ENCODE results near the gene TOMM7. TPM values are rescaled to one million over a fixed set of nuclear protein-coding genes. Genes with fewer than 3 reads are reported as not detected.
A peak's percentile ranks its signal among the peaks of the same experiment; 100 is the strongest.
"Not testable (repeated sequence)": the region's sequence is repeated elsewhere in the genome, so short reads cannot be mapped to it uniquely, and the experiment has no call there.

TOMM7 gene
- total RNA-seq, 4 donors from 2014 or later = 14.5 to 1,156 (median 144) TPM

DNA sequence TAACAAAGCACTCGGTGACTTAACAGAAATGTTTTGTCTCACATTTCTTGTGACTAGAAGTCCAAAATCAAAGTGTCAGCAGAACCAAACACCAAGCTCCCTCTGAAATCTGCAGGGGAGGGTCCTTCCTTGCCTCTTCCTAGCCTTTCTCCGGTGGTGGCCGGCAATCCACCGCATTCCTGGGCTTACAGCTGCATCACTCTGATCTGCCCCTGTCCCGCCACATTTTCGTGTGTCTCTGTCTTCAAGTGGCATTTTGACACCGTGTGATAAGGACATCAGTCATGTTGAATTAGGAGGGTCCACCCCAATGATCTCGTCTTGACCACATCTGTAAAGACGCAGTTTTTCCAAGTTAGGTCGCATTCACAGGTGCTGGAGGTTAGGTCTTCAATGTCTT is 30.5 kb upstream of the TOMM7 start:
- Histone ChIP-seq H3K4me3 (no peak overlapping the region), H3K27me3 (no peaks in the 10 kb centered on the region), H3K36me3 (no peaks in the 10 kb centered on the region), H3K4me1 (peaks cover 4 to 17% (median 11%) of the 10 kb centered on the region in 4 donors), H3K9me3 (no peaks in the 10 kb centered on the region), H3K27ac (peak overlapping the region; percentile 92 to 95 (median 94))
- intact Hi-C loops (cut with DNase I; ENCODE audit: low total_unique reads) (loop anchor here (10.0 kb wide), 1 partner anchor 162 kb away; the partner anchor contains the start of gene HYCC1), in situ Hi-C loops (cut with MboI; ENCODE audit: low pct_ligation_motif_present in 1 of 4, low pct_unique_long_range_greater_than_20kb in 1 of 4, low sequenced_read_pairs in 3 of 4) (loop anchor here in 1 of 4 donors (10.0 kb wide), 1 partner anchor 202 kb away; no protein-coding TSS in a partner anchor)
- TF ChIP-seq POLR2A (IDR thresholded peaks at IDR 0.05) (no peak), EP300 (IDR thresholded peaks at IDR 0.05; ENCODE audit: low read depth) (no peak)
- no peak for DNase-seq
- 88 to 89% methylated on average over 8 to 10 of the region's 10 CpGs for WGBS, 2 donors (ENCODE audit: low coverage in 1 of 2)

DNA sequence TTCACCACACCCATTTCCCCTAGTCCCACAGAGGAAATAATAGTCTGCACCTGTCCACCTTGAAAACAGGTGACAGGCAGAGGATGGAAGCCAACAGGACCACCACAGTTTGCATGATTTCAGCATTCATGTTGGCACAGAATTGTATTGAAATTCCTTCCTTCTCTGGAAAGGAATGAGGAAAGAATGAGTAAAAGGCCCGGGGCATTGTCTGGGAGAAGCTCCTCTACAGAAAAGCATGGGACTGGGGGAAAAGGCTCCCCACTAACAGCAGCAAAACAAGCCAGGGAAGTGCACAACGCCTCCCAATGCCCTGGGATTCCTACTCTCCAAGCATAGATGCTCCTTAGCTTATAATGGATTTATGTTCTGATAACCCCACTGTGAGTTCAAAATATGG is 28.5 kb upstream of the TOMM7 start:
- Histone ChIP-seq H3K4me3 (no peak overlapping the region), H3K36me3 (no peaks in the 10 kb centered on the region), H3K9me3 (no peaks in the 10 kb centered on the region), H3K27ac (no peak overlapping the region), H3K27me3 (no peaks in the 10 kb centered on the region), H3K4me1 (peaks cover 4 to 16% (median 10%) of the 10 kb centered on the region in 4 donors)
- intact Hi-C loops (cut with DNase I; ENCODE audit: low total_unique reads) (loop anchor here (10.0 kb wide), 1 partner anchor 164 kb away; the partner anchor contains the start of gene HYCC1), in situ Hi-C loops (cut with MboI; ENCODE audit: low pct_ligation_motif_present in 1 of 4, low pct_unique_long_range_greater_than_20kb in 1 of 4, low sequenced_read_pairs in 3 of 4) (loop anchor here in 1 of 4 donors (10.0 kb wide), 1 partner anchor 204 kb away; no protein-coding TSS in a partner anchor)
- WGBS, 2 donors (ENCODE audit: low coverage in 1 of 2) = 78% methylated on average over 2 of the region's 2 CpGs; no CpG with 5 or more reads in 1 of the 2 donors
- no peak for TF ChIP-seq POLR2AphosphoS5 (IDR thresholded peaks at IDR 0.05)
- no peak for TF ChIP-seq POLR2A (IDR thresholded peaks at IDR 0.05)
- TF ChIP-seq, protein P1, sequence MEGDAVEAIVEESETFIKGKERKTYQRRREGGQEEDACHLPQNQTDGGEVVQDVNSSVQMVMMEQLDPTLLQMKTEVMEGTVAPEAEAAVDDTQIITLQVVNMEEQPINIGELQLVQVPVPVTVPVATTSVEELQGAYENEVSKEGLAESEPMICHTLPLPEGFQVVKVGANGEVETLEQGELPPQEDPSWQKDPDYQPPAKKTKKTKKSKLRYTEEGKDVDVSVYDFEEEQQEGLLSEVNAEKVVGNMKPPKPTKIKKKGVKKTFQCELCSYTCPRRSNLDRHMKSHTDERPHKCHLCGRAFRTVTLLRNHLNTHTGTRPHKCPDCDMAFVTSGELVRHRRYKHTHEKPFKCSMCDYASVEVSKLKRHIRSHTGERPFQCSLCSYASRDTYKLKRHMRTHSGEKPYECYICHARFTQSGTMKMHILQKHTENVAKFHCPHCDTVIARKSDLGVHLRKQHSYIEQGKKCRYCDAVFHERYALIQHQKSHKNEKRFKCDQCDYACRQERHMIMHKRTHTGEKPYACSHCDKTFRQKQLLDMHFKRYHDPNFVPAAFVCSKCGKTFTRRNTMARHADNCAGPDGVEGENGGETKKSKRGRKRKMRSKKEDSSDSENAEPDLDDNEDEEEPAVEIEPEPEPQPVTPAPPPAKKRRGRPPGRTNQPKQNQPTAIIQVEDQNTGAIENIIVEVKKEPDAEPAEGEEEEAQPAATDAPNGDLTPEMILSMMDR (IDR thresholded peaks at IDR 0.05) = no peak
- no peak for TF ChIP-seq EP300 (IDR thresholded peaks at IDR 0.05; ENCODE audit: low read depth)
- no peak for DNase-seq

DNA sequence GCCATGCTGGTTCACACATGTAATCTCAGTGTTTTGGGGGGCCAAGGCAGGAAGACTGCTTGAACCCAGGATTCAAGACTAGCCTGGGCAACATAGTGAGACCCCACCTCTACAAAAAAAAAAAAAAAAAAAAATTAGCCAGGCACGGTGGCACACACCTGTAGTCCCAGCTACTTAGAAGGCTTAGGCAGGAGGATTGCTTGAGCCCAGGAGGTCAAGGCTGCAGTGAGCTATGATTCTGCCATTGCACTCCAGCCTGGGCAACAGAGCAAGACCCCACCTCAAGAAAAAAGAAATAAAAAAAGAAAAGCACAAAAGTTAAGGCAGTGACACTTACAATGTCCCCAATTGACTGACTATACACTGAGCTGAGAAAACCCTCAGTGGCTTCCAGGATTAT is 27.7 kb upstream of the TOMM7 start:
- not testable (repeated sequence) for H3K9me3 ChIP-seq, H3K27me3 ChIP-seq, H3K36me3 ChIP-seq, DNase-seq, H3K27ac ChIP-seq, H3K4me3 ChIP-seq
- 71% methylated on average over 1 of the region's 1 CpG; no CpG with 5 or more reads in 1 of the 2 donors for WGBS, 2 donors (ENCODE audit: low coverage in 1 of 2)
- H3K4me1 ChIP-seq = peaks cover 1 to 11% (median 4%) of the 10 kb centered on the region in 4 donors
- intact Hi-C loops (cut with DNase I; ENCODE audit: low total_unique reads) (loop anchor here (10.0 kb wide), 1 partner anchor 164 kb away; the partner anchor contains the start of gene HYCC1), in situ Hi-C loops (cut with MboI; ENCODE audit: low pct_ligation_motif_present in 1 of 4, low pct_unique_long_range_greater_than_20kb in 1 of 4, low sequenced_read_pairs in 3 of 4) (loop anchor here in 1 of 4 donors (10.0 kb wide), 1 partner anchor 204 kb away; no protein-coding TSS in a partner anchor)

DNA sequence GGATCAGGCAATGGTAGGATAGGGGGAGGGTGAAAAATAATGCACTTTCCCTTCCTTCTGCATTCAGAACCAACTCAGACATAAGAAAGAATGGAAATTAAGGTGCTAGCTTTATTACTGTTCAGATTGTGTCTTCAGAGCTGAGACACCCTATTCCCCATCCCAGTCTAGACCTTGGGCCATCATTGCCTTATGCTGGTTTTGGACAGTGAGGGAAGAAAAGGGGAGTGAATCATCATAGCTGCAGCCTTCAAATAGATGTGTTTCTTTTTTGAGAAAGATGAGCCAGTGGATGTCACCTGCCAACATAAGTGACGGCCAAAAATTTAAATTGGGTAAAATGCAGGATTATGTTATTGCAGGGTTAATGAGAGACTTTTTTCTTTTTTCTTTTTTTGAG is 27.0 kb upstream of the TOMM7 start:
- H3K27me3 ChIP-seq = no peaks in the 10 kb centered on the region
- no peak for TF ChIP-seq EP300 (IDR thresholded peaks at IDR 0.05; ENCODE audit: low read depth)
- no peak for TF ChIP-seq POLR2A (IDR thresholded peaks at IDR 0.05)
- TF ChIP-seq, protein P1 (IDR thresholded peaks at IDR 0.05) = no peak
- TF ChIP-seq POLR2AphosphoS5 (IDR thresholded peaks at IDR 0.05) = no peak
- H3K27ac ChIP-seq = no peak overlapping the region
- WGBS, 2 donors (ENCODE audit: low coverage in 1 of 2) = 84 to 100% methylated on average over 1 of the region's 1 CpG
- no peaks in the 10 kb centered on the region for H3K36me3 ChIP-seq
- no peak overlapping the region for H3K4me3 ChIP-seq
- peaks cover 0 to 5% (median 0%) of the 10 kb centered on the region in 4 donors for H3K4me1 ChIP-seq
- no peaks in the 10 kb centered on the region for H3K9me3 ChIP-seq
- in situ Hi-C loops (cut with MboI; ENCODE audit: low pct_ligation_motif_present in 1 of 4, low pct_unique_long_range_greater_than_20kb in 1 of 4, low sequenced_read_pairs in 3 of 4) = loop anchor here in 1 of 4 donors (10.0 to 25.0 kb wide), 2 partner anchors 163 to 205 kb away; partner anchors contain the start of gene HYCC1
- intact Hi-C loops (cut with DNase I; ENCODE audit: low total_unique reads) = loop anchor here (10.0 kb wide), 1 partner anchor 165 kb away; the partner anchor contains the start of gene HYCC1
- DNase-seq = no peak

DNA sequence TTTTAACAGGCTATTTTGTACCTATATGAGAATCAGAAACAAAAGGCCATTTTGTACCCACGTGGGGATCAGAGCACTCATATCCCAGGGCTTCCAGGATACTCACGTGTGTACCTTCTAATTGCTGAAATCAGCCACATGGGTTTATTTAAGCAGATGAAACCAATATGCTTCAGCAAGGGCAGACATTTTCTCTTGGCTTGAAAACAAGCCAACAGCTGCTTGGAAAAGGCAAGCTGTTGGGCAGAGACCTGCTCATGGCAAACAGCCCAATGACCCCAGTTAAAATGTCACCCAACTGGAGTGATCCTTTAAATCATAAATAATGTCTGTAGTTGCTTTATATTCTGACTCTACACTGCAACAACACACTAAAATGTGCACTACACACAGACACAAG is 26.5 kb upstream of the TOMM7 start:
- no peak for DNase-seq

More for the DNA sequence above, 26.5 kb upstream of the TOMM7 start:
- Histone ChIP-seq H3K27me3 (no peaks in the 10 kb centered on the region), H3K9me3 (no peaks in the 10 kb centered on the region), H3K4me1 (peaks cover 0 to 5% (median 0%) of the 10 kb centered on the region in 4 donors), H3K27ac (no peak overlapping the region), H3K4me3 (no peak overlapping the region), H3K36me3 (no peaks in the 10 kb centered on the region)
- in situ Hi-C loops (cut with MboI; ENCODE audit: low pct_ligation_motif_present in 1 of 4, low pct_unique_long_range_greater_than_20kb in 1 of 4, low sequenced_read_pairs in 3 of 4) (loop anchor here in 1 of 4 donors (25.0 kb wide), 1 partner anchor 163 kb away; the partner anchor contains the start of gene HYCC1), intact Hi-C loops (cut with DNase I; ENCODE audit: low total_unique reads) (no loop called here)
- 6 to 15% methylated on average over 2 of the region's 2 CpGs for WGBS, 2 donors (ENCODE audit: low coverage in 1 of 2)
- TF ChIP-seq POLR2AphosphoS5 (IDR thresholded peaks at IDR 0.05) (no peak), POLR2A (IDR thresholded peaks at IDR 0.05) (no peak), EP300 (IDR thresholded peaks at IDR 0.05; ENCODE audit: low read depth) (no peak)
- TF ChIP-seq, protein P1 (IDR thresholded peaks at IDR 0.05) = no peak
